ENCODE results near the gene BTG1.
A peak's percentile ranks its signal among the peaks of the same experiment; 100 is the strongest.
"Not testable (repeated sequence)": the region's sequence is repeated elsewhere in the genome, so short reads cannot be mapped to it uniquely, and the experiment has no call there.

Gene BTG1

GRCh38 chr12:92096346-92097136 lies 49.1 kb downstream of the BTG1 start:
- Histone ChIP-seq H3K4me1 (ENCODE audit: control insufficient read depth in 1 of 2, insufficient read depth in 1 of 2, low read depth in 1 of 2, low read length in 1 of 2) (peaks cover 22 to 29% of the 10 kb centered on the region in 2 experiments), H3K27me3 (no peaks in the 10 kb centered on the region), H3K9me3 (no peaks in the 10 kb centered on the region), H3K27ac (no peak overlapping the region), H3K4me3 (ENCODE audit: low read depth in 1 of 2, low read length in 1 of 2) (no peak overlapping the region), H3K36me3 (no peaks in the 10 kb centered on the region)
- no peak for TF ChIP-seq CTCF (IDR thresholded peaks at IDR 0.05)

- TF ChIP-seq CTCF (IDR thresholded peaks at IDR 0.05), result no peak
- Histone ChIP-seq H3K27me3 (no peaks in the 10 kb centered on the region), H3K27ac (peak overlapping the region; percentile 71), H3K9me3 (no peaks in the 10 kb centered on the region), H3K4me3 (ENCODE audit: low read depth in 1 of 2, low read length in 1 of 2) (peak overlapping the region in 1 of 2 experiments; percentile 8), H3K4me1 (ENCODE audit: control insufficient read depth in 1 of 2, insufficient read depth in 1 of 2, low read depth in 1 of 2, low read length in 1 of 2) (peaks cover 35 to 45% of the 10 kb centered on the region in 2 experiments), H3K36me3 (no peaks in the 10 kb centered on the region)
These were observed 50.9 kb downstream of the BTG1 start for GRCh38 chr12:92094751-92095161.

GRCh38 chr12:92094301-92094700 lies 51.3 kb downstream of the BTG1 start:
- H3K27me3 ChIP-seq, H3K36me3 ChIP-seq, H3K9me3 ChIP-seq: not testable (repeated sequence)
- Histone ChIP-seq H3K27ac (peak overlapping the region; percentile 71), H3K4me3 (ENCODE audit: low read depth in 1 of 2, low read length in 1 of 2) (peak overlapping the region in 1 of 2 experiments; percentile 8), H3K4me1 (ENCODE audit: control insufficient read depth in 1 of 2, insufficient read depth in 1 of 2, low read depth in 1 of 2, low read length in 1 of 2) (peaks cover 40 to 50% of the 10 kb centered on the region in 2 experiments)

All from neutrophil (primary cell).